ENCODE measurements around the gene STUB1. TPM values are rescaled to one million over a fixed set of nuclear protein-coding genes. Genes with fewer than 3 reads are reported as not detected.

STUB1 gene
- total and polyA plus RNA-seq, 2 donors (not counting 3 experiments of a cell fraction or from before 2014, with no cell fraction given): 107 to 147 TPM

GRCh38 chr16:693766-694165, 13.6 kb downstream of the STUB1 start:
- Histone ChIP-seq H3K27me3 (ENCODE audit: control insufficient read depth in 2 of 2, insufficient read depth in 2 of 2, low read length in 2 of 2) (peaks cover 32 to 34% of the 10 kb centered on the region in 2 experiments), H3K4me1 (ENCODE audit: control insufficient read depth, extremely low read depth, insufficient read depth, low read length) (peaks cover 6% of the 10 kb centered on the region), H2AFZ (ENCODE audit: low read depth, low read length) (no peak overlapping the region), H4K20me1 (replicated peaks; ENCODE audit: control insufficient read depth, extremely low read depth, insufficient read depth, low read length) (no peaks in the 10 kb centered on the region), H3K36me3 (ENCODE audit: control insufficient read depth in 2 of 2, extremely low read depth in 1 of 2, insufficient read depth in 2 of 2, low read length in 2 of 2) (no peaks in the 10 kb centered on the region), H3K4me2 (ENCODE audit: insufficient read depth, low read length) (no peak overlapping the region), H3K27ac (ENCODE audit: insufficient read depth, low read depth, low read length) (no peak overlapping the region), H3K9me1 (replicated peaks; ENCODE audit: control insufficient read depth, extremely low read depth, insufficient read depth, low read length) (no peaks in the 10 kb centered on the region), H3K9ac (replicated peaks; ENCODE audit: extremely low read depth, insufficient read depth, low read length) (no peak overlapping the region), H3K9me3 (replicated peaks; ENCODE audit: control insufficient read depth, insufficient read depth, low read length) (no peaks in the 10 kb centered on the region), H3K79me2 (ENCODE audit: control insufficient read depth, insufficient read depth, low read length) (no peaks in the 10 kb centered on the region), H3K4me3 (replicated peaks in 1 of 3; ENCODE audit: insufficient read depth in 1 of 3, low read depth in 1 of 3, low read length in 3 of 3) (no peak overlapping the region)
- FAIRE-seq: no peak
- ChIA-PET CTCF (no interaction called here), POLR2A (no interaction called here)
- intact Hi-C loops (cut with micrococcal nuclease): no loop called here
- no TSS peak for BruUV-seq (replicated peaks)
- TF ChIP-seq POLR2AphosphoS5 (IDR thresholded peaks at IDR 0.05; ENCODE audit: insufficient read depth, low read depth, low read length): no peak
- peak; percentile 43 for TF ChIP-seq EZH2 (IDR thresholded peaks at IDR 0.05; ENCODE audit: borderline replicate concordance, low read depth, low read length, severe bottlenecking)
- no peak for TF ChIP-seq POLR2A (IDR thresholded peaks at IDR 0.05; ENCODE audit: low read depth, low read length)
- no peak for TF ChIP-seq MAX (IDR thresholded peaks at IDR 0.05; ENCODE audit: insufficient read depth, insufficient read length)
- TF ChIP-seq GATA2 (IDR thresholded peaks at IDR 0.05; ENCODE audit: insufficient read depth, insufficient read length, low read depth, low read length): no peak
- dilution Hi-C loops (cut with MboI; ENCODE audit: extremely low pct_ligation_motif_present, low sequenced_read_pairs): no loop called here
- DNase-seq (ENCODE audit: low read depth, low spot score): no peak

GRCh38 chr16:694187-694862, 14.1 kb downstream of the STUB1 start:
- Histone ChIP-seq H3K9me1 (replicated peaks; ENCODE audit: control insufficient read depth, extremely low read depth, insufficient read depth, low read length) (no peaks in the 10 kb centered on the region), H3K36me3 (ENCODE audit: control insufficient read depth in 2 of 2, extremely low read depth in 1 of 2, insufficient read depth in 2 of 2, low read length in 2 of 2) (no peaks in the 10 kb centered on the region), H3K4me1 (ENCODE audit: control insufficient read depth, extremely low read depth, insufficient read depth, low read length) (peaks cover 5% of the 10 kb centered on the region), H3K4me3 (replicated peaks in 1 of 3; ENCODE audit: insufficient read depth in 1 of 3, low read depth in 1 of 3, low read length in 3 of 3) (no peak overlapping the region), H3K27ac (ENCODE audit: insufficient read depth, low read depth, low read length) (no peak overlapping the region), H3K4me2 (ENCODE audit: insufficient read depth, low read length) (no peak overlapping the region), H4K20me1 (replicated peaks; ENCODE audit: control insufficient read depth, extremely low read depth, insufficient read depth, low read length) (no peaks in the 10 kb centered on the region), H3K27me3 (ENCODE audit: control insufficient read depth in 2 of 2, insufficient read depth in 2 of 2, low read length in 2 of 2) (peaks cover 32 to 34% of the 10 kb centered on the region in 2 experiments), H3K9ac (replicated peaks; ENCODE audit: extremely low read depth, insufficient read depth, low read length) (no peak overlapping the region), H3K9me3 (replicated peaks; ENCODE audit: control insufficient read depth, insufficient read depth, low read length) (no peaks in the 10 kb centered on the region), H3K79me2 (ENCODE audit: control insufficient read depth, insufficient read depth, low read length) (no peaks in the 10 kb centered on the region), H2AFZ (ENCODE audit: low read depth, low read length) (no peak overlapping the region)
- dilution Hi-C loops (cut with MboI; ENCODE audit: extremely low pct_ligation_motif_present, low sequenced_read_pairs): no loop called here
- no peak for TF ChIP-seq FOS (IDR thresholded peaks at IDR 0.05; ENCODE audit: borderline replicate concordance, insufficient read depth, low read length)
- peak; percentile 94 for TF ChIP-seq EZH2 (IDR thresholded peaks at IDR 0.05; ENCODE audit: borderline replicate concordance, low read depth, low read length, severe bottlenecking)
- ChIA-PET POLR2A (no interaction called here), CTCF (no interaction called here)
- DNase-seq (ENCODE audit: low read depth, low spot score) (no peak), FAIRE-seq (no peak)
- no TSS peak for BruUV-seq (replicated peaks)
- intact Hi-C loops (cut with micrococcal nuclease): no loop called here

All from endothelial cell of umbilical vein (primary cell).